ENCODE results near the gene ARMC5.
A peak's percentile ranks its signal among the peaks of the same experiment; 100 is the strongest.
"Not testable (repeated sequence)": the region's sequence is repeated elsewhere in the genome, so short reads cannot be mapped to it uniquely, and the experiment has no call there.

ARMC5 gene

GRCh38 chr16:31478956-31479355 is 19.7 kb downstream of the ARMC5 start:
- DNase-seq: no peak

GRCh38 chr16:31479751-31480150 is 20.4 kb downstream of the ARMC5 start:
- no peak for DNase-seq

- DNase-seq: no peak
Measured at GRCh38 chr16:31480851-31481536, 21.7 kb downstream of the ARMC5 start.

- no peak for DNase-seq
Measured at GRCh38 chr16:31483081-31483480, 23.8 kb downstream of the ARMC5 start, which contains the start of gene SLC5A2. SLC5A2 (plus strand) TSS chr16:31483123; CDS start chr16:31483137, 14 bp downstream.

- DNase-seq: not testable (repeated sequence)
Measured at GRCh38 chr16:31484048-31484447, 24.7 kb downstream of the ARMC5 start.

- no peak for DNase-seq
Measured at GRCh38 chr16:31484491-31485171, 25.3 kb downstream of the ARMC5 start.

- DNase-seq: no peak
Measured at GRCh38 chr16:31485571-31485970, 26.3 kb downstream of the ARMC5 start.

- no peak for DNase-seq
Measured at GRCh38 chr16:31486045-31486444, 26.7 kb downstream of the ARMC5 start.

- peak; percentile 36 for DNase-seq
Measured at GRCh38 chr16:31487071-31487719, 27.9 kb downstream of the ARMC5 start.

GRCh38 chr16:31487720-31488467 is 28.6 kb downstream of the ARMC5 start:
- peak; percentile 78 for DNase-seq

GRCh38 chr16:31488468-31489297 is 29.4 kb downstream of the ARMC5 start:
- peak; percentile 79 for DNase-seq

- no peak for DNase-seq
Measured at GRCh38 chr16:31489298-31489564, 29.9 kb downstream of the ARMC5 start.

GRCh38 chr16:31489616-31490584 is 30.6 kb downstream of the ARMC5 start:
- no peak for DNase-seq

- DNase-seq: no peak
Measured at GRCh38 chr16:31491778-31492418, 32.6 kb downstream of the ARMC5 start.

GRCh38 chr16:31493506-31494125 is 34.3 kb downstream of the ARMC5 start:
- no peak for DNase-seq

- no peak for DNase-seq
Measured at GRCh38 chr16:31496670-31497069, 37.4 kb downstream of the ARMC5 start.

GRCh38 chr16:31498493-31498892 is 39.2 kb downstream of the ARMC5 start:
- no peak for DNase-seq

- no peak for DNase-seq
Measured at GRCh38 chr16:31499928-31500327, 40.6 kb downstream of the ARMC5 start.

GRCh38 chr16:31501226-31501965 is 42.1 kb downstream of the ARMC5 start:
- DNase-seq: no peak

GRCh38 chr16:31501966-31502348 is 42.7 kb downstream of the ARMC5 start:
- no peak for DNase-seq
